ENCODE measurements around the gene PEX5L. TPM values are rescaled to one million over a fixed set of nuclear protein-coding genes. Genes with fewer than 3 reads are reported as not detected.
A peak's percentile ranks its signal among the peaks of the same experiment; 100 is the strongest.

Gene PEX5L
- total RNA-seq, 2 donors from 2014 or later = not detected

- no peak for ATAC-seq
- DNase-seq = no peak
- intact Hi-C loops (cut with DNase I, micrococcal nuclease) = no loop called here
These were observed 275.8 kb downstream of the PEX5L start for GRCh38 chr3:179760944-179761343.

- no peak for ATAC-seq
These were observed 285.9 kb downstream of the PEX5L start for GRCh38 chr3:179750720-179751328.

GRCh38 chr3:179745716-179746115, 291.0 kb downstream of the PEX5L start:
- DNase-seq (no peak), ATAC-seq (no peak)
- intact Hi-C loops (cut with DNase I, micrococcal nuclease) = no loop called here

More at GRCh38 chr3:179750720-179751328, 285.9 kb downstream of the PEX5L start:
- DNase-seq = no peak
- intact Hi-C loops (cut with DNase I, micrococcal nuclease) = no loop called here

GRCh38 chr3:179745079-179745478, 291.7 kb downstream of the PEX5L start:
- DNase-seq = no peak

More at GRCh38 chr3:179745079-179745478, 291.7 kb downstream of the PEX5L start:
- peak; percentile 82 for ATAC-seq
- intact Hi-C loops (cut with DNase I, micrococcal nuclease) = no loop called here

Data from left colon (tissue), 2 donors.